ENCODE results near the gene CFAP20DC. TPM values are rescaled to one million over a fixed set of nuclear protein-coding genes. Genes with fewer than 3 reads are reported as not detected.

CFAP20DC gene
- total RNA-seq, 1 experiment from 2014 or later: 4.5 TPM

DNA sequence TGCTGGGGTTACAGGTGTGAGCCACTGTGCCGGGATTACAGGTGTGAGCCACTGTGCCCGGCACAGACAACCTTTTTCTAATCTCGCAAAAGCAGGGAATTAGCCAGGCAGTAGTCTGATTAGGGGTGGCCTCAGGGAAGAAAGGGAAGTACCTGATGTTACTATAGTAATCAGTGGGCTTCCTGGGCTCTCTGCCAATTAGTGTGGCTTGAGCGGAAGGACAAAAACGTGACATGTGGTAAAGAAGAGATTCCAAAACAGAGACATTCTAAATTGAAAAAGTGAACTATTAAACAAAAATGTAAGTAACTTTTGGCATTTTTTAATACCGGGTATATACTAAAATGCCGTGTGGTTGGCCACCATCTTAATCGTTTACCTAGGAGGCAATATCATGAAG, 48.1 kb downstream of the CFAP20DC start:
- no peak overlapping the region for H2BK12ac ChIP-seq (ENCODE audit: insufficient read length, low read depth, low read length)
- H3K27ac ChIP-seq (ENCODE audit: insufficient read length, low read depth, low read length): no peak overlapping the region
- H3K27me3 ChIP-seq (ENCODE audit: insufficient read depth, low read length): no peaks in the 10 kb centered on the region
- H4K5ac ChIP-seq (ENCODE audit: insufficient read length, low read depth, low read length): no peak overlapping the region
- Mint-ChIP-seq H3K27ac (no peak overlapping the region), H3K27me3 (ENCODE audit: low read depth) (peaks cover 2% of the 10 kb centered on the region; the same call in 1 of the 2 replicates), H3K4me3 (no peak overlapping the region), H3K9me3 (no peaks in the 10 kb centered on the region), H3K36me3 (ENCODE audit: insufficient read depth in 1 of 3, low read depth in 3 of 3) (no peaks in the 10 kb centered on the region), H3K4me1 (peaks cover 8 to 12% of the 10 kb centered on the region in 2 experiments)
- no peaks in the 10 kb centered on the region for H3K79me1 ChIP-seq (ENCODE audit: insufficient read depth, low read depth, low read length, poor library complexity, severe bottlenecking)
- no peak overlapping the region for H2BK5ac ChIP-seq (ENCODE audit: insufficient read length, low read length)
- no peak overlapping the region for H2BK20ac ChIP-seq (ENCODE audit: low read depth, low read length, poor library complexity, severe bottlenecking)
- H3K23ac ChIP-seq (ENCODE audit: insufficient read length, low read depth, low read length): no peak overlapping the region
- H3K79me2 ChIP-seq (ENCODE audit: insufficient read depth, low read length): no peaks in the 10 kb centered on the region
- H2AFZ ChIP-seq (ENCODE audit: low read length): no peak overlapping the region
- no peak overlapping the region for H3T11ph ChIP-seq (ENCODE audit: low read length)
- H3K4me1 ChIP-seq (ENCODE audit: insufficient read depth, low read length): no peaks in the 10 kb centered on the region
- H3K23me2 ChIP-seq (ENCODE audit: insufficient read length, low read depth, low read length, poor library complexity, severe bottlenecking): no peaks in the 10 kb centered on the region
- H3K18ac ChIP-seq (ENCODE audit: insufficient read length, low read depth, low read length): no peak overlapping the region
- H4K91ac ChIP-seq (ENCODE audit: insufficient read length, low read depth, low read length): no peak overlapping the region
- no peak overlapping the region for H3K14ac ChIP-seq (ENCODE audit: insufficient read depth, low read length)
- H2AK5ac ChIP-seq (ENCODE audit: insufficient read length, low read length): no peak overlapping the region
- H3K4me2 ChIP-seq (ENCODE audit: insufficient read depth, insufficient read length, low read length): no peak overlapping the region
- no peak overlapping the region for H4K8ac ChIP-seq (replicated peaks; ENCODE audit: insufficient read length, low read depth, low read length)
- no peak overlapping the region for H2BK120ac ChIP-seq (ENCODE audit: low read depth, low read length, poor library complexity, severe bottlenecking)
- H3K4ac ChIP-seq (ENCODE audit: low read depth, low read length): no peak overlapping the region
- TF ChIP-seq, protein P1, sequence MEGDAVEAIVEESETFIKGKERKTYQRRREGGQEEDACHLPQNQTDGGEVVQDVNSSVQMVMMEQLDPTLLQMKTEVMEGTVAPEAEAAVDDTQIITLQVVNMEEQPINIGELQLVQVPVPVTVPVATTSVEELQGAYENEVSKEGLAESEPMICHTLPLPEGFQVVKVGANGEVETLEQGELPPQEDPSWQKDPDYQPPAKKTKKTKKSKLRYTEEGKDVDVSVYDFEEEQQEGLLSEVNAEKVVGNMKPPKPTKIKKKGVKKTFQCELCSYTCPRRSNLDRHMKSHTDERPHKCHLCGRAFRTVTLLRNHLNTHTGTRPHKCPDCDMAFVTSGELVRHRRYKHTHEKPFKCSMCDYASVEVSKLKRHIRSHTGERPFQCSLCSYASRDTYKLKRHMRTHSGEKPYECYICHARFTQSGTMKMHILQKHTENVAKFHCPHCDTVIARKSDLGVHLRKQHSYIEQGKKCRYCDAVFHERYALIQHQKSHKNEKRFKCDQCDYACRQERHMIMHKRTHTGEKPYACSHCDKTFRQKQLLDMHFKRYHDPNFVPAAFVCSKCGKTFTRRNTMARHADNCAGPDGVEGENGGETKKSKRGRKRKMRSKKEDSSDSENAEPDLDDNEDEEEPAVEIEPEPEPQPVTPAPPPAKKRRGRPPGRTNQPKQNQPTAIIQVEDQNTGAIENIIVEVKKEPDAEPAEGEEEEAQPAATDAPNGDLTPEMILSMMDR (conservative IDR thresholded peaks at IDR 0.05): no peak
- no peaks in the 10 kb centered on the region for H4K20me1 ChIP-seq (ENCODE audit: control insufficient read depth, insufficient read depth, insufficient read length)
- no CpG with 5 or more reads among the region's 8 CpGs for WGBS (ENCODE audit: extremely low coverage, insufficient read length, low lambda C conversion rate)
- no peak for DNase-seq
- no peak overlapping the region for H3K56ac ChIP-seq (ENCODE audit: insufficient read length, low read depth, low read length)
- no peaks in the 10 kb centered on the region for H3K9me3 ChIP-seq (ENCODE audit: control insufficient read depth, low read depth, low read length)
- H2BK15ac ChIP-seq (ENCODE audit: low read depth, low read length): no peak overlapping the region
- no peak overlapping the region for H3K9ac ChIP-seq (ENCODE audit: extremely low read depth, insufficient read length, low read length)
